Naive thymus-derived CD8-positive, alpha-beta T cell (primary cell): ENCODE measurements around the gene DPPA2. TPM values are rescaled to one million over a fixed set of nuclear protein-coding genes. Genes with fewer than 3 reads are reported as not detected.

ENCODE experiments used
- ATAC-seq, 2 donors: fragments of 150-1000 bp; cut with Tn5 transposase in 1 of 2; sonication (Bioruptor Pico), chemical (Tn5 transposase) in 1 of 2; 1 replicate in 1 of 2; 2 replicates in 1 of 2; pipeline ENCODE4 v1.10.0; 2021; ENCODE audit warnings: mild to moderate bottlenecking in 2 of 2, moderate library complexity in 2 of 2
- POLR2A ChIA-PET: fragments of 350-600 bp; sonication (Branson Sonifier 250); formaldehyde crosslinking; loops from one replicate; lab custom pipeline; 2021; ENCODE audit warnings: antibody characterized with exemption; lab: Charles Lee
- DNase-seq, 10 donors: peaks; one replicate each; pipeline versions ENCODE4 v3.0.0 to v3.0.0-alpha.2; 2020 to 2022
- H3K27ac Mint-ChIP-seq, 10 donors: one replicate each; pipeline ENCODE4 v1.8.0; 2020 to 2022; ENCODE audit warnings: mild to moderate bottlenecking in 10 of 10, mixed read lengths in 10 of 10, moderate library complexity in 4 of 10, inconsistent platforms in 1 of 10
- H3K27me3 Mint-ChIP-seq, 5 donors: one replicate each; pipeline ENCODE4 v1.8.0; 2021 to 2022; ENCODE audit warnings: mixed read lengths in 5 of 5
- H3K36me3 Mint-ChIP-seq, 3 donors: one replicate each; pipeline ENCODE4 v1.8.0; 2020 to 2022; ENCODE audit warnings: mixed read lengths in 3 of 3, mild to moderate bottlenecking in 2 of 3, inconsistent platforms in 1 of 3
- H3K4me1 Mint-ChIP-seq, 4 donors: one replicate each; pipeline ENCODE4 v1.8.0; 2021 to 2022; ENCODE audit warnings: mixed read lengths in 4 of 4
- H3K4me3 Mint-ChIP-seq, 10 donors: one replicate each; pipeline ENCODE4 v1.8.0; 2020 to 2022; ENCODE audit warnings: mild to moderate bottlenecking in 10 of 10, mixed read lengths in 10 of 10, moderate library complexity in 6 of 10, inconsistent platforms in 1 of 10
- H3K9me3 Mint-ChIP-seq, 9 donors: one replicate each; pipeline ENCODE4 v1.8.0; 2020 to 2022; ENCODE audit warnings: mixed read lengths in 9 of 9, mild to moderate bottlenecking in 3 of 9, inconsistent platforms in 1 of 9, moderate library complexity in 1 of 9
- polyA plus RNA-seq, 3 donors: library from polyadenylated mRNA; unstranded; fragments of 300-500 nt; fragmentation: Illumina TruSeq; gene quantifications; one replicate each; pipeline ENCODE4 v1.2.3, GENCODE V29; 2021
- total RNA-seq, 8 experiments: library from RNA in 2 of 8; stranded (reverse) in 2 of 8; gene quantifications; one replicate each; pipeline ENCODE4 v1.2.3 and lab custom pipeline; 2021 to 2026

Gene DPPA2
- total and polyA plus RNA-seq, 5 experiments from 2014 or later = not detected

DNA sequence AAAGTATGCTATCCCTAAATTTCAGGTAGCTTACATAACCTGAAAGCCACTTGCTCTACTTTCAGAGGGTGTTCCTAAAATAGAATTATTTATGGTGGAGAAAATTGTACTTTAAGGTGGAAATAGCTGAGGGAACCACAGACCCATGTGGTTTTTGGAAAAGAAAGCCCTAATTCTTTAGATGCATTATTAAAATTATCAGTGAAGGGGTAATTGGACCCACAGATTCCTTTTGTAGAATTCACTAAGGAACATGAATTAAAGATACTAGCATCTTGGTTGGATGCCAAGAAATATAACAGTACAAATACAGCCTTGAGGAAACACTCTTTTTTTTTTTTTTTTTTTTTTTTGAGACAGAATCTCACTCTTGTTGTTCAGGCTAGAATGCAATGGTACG, 37.8 kb downstream of the DPPA2 start:
- DNase-seq = no peak
- H3K4me1 Mint-ChIP-seq = peaks cover 0 to 3% (median 1%) of the 10 kb centered on the region in 4 donors
- H3K9me3 Mint-ChIP-seq = no peaks in the 10 kb centered on the region
- H3K27ac Mint-ChIP-seq = no peak overlapping the region
- POLR2A ChIA-PET = no interaction called here
- H3K36me3 Mint-ChIP-seq = no peaks in the 10 kb centered on the region
- peaks cover 0 to 5% (median 4%) of the 10 kb centered on the region in 5 donors for H3K27me3 Mint-ChIP-seq
- no peak overlapping the region for H3K4me3 Mint-ChIP-seq
- ATAC-seq = no peak

DNA sequence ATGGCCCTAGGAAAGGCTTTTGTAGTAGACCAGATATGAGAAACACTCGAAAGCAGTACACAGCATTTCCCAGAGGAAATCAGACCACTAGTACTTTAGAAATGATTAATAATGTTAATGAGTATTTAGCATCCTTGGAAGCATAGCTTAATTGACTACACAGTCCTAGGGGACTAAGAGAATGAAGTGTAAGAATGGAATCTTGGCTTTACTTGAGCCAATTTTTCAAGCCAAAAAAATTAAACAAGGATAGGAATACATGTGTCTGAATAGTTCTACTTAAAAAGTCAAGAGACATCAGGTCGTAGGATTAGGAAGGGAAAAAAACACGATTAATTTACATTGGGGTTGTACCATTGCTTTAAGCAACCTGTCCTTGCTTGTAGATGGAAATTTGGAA, 38.2 kb downstream of the DPPA2 start:
- no peaks in the 10 kb centered on the region for H3K36me3 Mint-ChIP-seq
- ATAC-seq (no peak), DNase-seq (no peak)
- POLR2A ChIA-PET = no interaction called here
- peaks cover 0 to 5% (median 4%) of the 10 kb centered on the region in 5 donors for H3K27me3 Mint-ChIP-seq
- H3K4me3 Mint-ChIP-seq = no peak overlapping the region
- H3K4me1 Mint-ChIP-seq = peaks cover 0 to 3% (median 1%) of the 10 kb centered on the region in 4 donors
- H3K9me3 Mint-ChIP-seq = no peaks in the 10 kb centered on the region
- H3K27ac Mint-ChIP-seq = no peak overlapping the region

DNA sequence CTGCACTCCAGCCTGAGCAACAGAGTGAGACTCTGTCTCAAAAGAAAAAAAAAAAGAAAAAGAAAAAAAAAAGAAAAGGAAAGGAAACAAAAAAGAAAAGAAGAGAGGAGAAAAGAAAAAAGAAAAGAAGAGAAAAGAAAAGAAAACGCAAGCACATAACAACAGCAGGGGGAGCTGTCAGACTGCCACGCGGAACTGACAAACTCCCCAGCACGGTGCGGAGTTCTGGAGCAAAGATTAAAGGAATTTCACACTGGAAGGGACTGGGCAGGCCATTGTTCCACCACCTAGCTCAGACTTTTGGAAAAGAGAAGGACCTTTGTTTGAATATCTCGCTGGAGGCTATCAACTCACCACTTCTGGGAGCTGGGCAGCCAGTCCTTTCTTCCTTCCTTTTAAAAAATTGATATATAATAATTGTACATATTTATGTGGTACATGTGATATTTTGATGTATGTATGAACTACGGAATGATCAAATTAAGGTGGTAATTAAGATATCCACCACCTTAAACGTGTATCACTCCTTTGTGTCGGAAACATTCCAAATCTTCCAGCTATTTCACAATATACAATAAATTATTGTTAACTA, 40.5 kb downstream of the DPPA2 start:
- H3K36me3 Mint-ChIP-seq = no peaks in the 10 kb centered on the region
- no peak for ATAC-seq
- peaks cover 0 to 5% (median 4%) of the 10 kb centered on the region in 5 donors for H3K27me3 Mint-ChIP-seq
- no peaks in the 10 kb centered on the region for H3K9me3 Mint-ChIP-seq
- H3K4me3 Mint-ChIP-seq = no peak overlapping the region
- DNase-seq = no peak
- peaks cover 0 to 3% (median 1%) of the 10 kb centered on the region in 4 donors for H3K4me1 Mint-ChIP-seq
- POLR2A ChIA-PET = no interaction called here
- H3K27ac Mint-ChIP-seq = no peak overlapping the region

DNA sequence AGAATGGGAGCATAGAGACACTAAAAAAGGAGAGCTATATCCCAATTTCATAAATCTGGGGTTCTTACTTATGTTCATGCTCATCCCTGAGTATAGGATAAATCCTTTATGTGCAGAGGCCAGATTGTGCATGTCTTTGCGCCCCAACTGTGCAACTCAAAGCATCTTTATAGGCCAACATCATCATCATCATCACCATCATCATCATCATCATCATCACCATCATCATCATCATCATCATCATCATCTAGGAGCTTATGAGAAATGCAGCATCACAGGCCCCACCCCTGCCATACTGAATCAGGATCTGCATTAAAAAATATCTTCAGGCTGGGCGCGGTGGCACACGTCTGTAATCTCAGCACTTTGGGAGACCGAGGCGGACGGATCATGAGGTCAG, 45.5 kb downstream of the DPPA2 start:
- no peak overlapping the region for H3K4me3 Mint-ChIP-seq
- no peak for DNase-seq
- H3K4me1 Mint-ChIP-seq = peaks cover 0 to 3% (median 1%) of the 10 kb centered on the region in 4 donors
- peaks cover 0 to 4% (median 0%) of the 10 kb centered on the region in 5 donors for H3K27me3 Mint-ChIP-seq
- POLR2A ChIA-PET = no interaction called here
- H3K36me3 Mint-ChIP-seq = no peaks in the 10 kb centered on the region
- ATAC-seq = no peak
- no peak overlapping the region for H3K27ac Mint-ChIP-seq
- H3K9me3 Mint-ChIP-seq = no peaks in the 10 kb centered on the region

DNA sequence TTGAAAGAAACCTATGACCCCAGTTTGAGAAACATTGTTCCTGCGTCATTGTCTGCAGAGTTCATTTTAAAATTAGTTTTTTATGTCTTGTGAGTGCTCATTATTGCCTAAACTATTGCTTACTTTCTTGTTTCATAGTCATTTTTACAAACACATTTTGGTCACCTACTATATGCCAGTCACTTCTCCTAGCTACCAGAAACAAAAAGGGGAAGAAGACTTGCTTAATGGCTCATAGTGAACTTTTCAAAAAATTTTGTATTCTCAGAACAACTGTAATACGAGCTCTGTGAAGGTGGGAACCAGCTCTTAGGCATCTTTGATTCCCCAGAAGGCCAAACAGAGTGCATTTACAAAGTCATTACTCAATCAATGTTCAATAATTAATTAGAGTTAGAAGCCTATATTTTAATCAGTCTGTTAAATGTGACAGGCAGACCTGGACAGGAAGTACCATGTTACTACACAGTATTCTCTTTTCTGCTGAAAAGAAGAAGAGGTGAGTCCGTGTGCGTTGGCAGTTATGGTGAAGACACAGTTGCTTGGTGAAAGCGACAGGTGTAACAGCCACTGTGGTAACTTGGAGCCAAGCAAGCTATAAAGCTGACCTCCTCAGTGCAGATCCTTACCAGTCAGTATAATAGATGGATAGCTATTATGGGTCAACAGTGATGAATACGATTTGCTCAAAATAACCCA, 46.6 kb downstream of the DPPA2 start:
- no peaks in the 10 kb centered on the region for H3K36me3 Mint-ChIP-seq
- no peak overlapping the region for H3K4me3 Mint-ChIP-seq
- POLR2A ChIA-PET = no interaction called here
- H3K27ac Mint-ChIP-seq = no peak overlapping the region
- no peak for ATAC-seq
- no peaks in the 10 kb centered on the region for H3K9me3 Mint-ChIP-seq
- peaks cover 0 to 4% (median 0%) of the 10 kb centered on the region in 5 donors for H3K27me3 Mint-ChIP-seq
- H3K4me1 Mint-ChIP-seq = peaks cover 0 to under 1% (median 0%) of the 10 kb centered on the region in 4 donors
- DNase-seq = no peak

DNA sequence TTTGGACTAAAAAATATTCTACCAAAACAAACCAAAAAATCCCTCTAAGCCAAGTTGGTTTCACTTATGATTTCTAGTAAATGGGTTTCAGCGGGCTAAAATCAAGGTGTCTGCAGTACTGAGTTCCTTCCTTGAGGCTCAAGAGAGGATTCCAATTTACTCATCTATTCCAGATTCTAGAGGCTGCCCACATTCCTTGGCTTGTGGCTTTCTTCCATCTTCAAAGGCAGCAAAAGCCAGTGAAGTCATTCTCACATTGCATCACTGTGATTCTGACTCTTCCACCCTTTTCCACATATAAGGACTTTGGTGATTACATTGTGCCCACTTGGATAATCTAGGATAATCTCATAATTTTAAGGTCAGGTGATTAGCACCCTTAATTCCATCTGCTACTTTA, 48.1 kb downstream of the DPPA2 start:
- POLR2A ChIA-PET = no interaction called here
- Mint-ChIP-seq H3K9me3 (no peaks in the 10 kb centered on the region), H3K4me1 (no peaks in the 10 kb centered on the region), H3K4me3 (no peak overlapping the region), H3K27me3 (peaks cover 0 to 3% (median 0%) of the 10 kb centered on the region in 5 donors), H3K27ac (no peak overlapping the region), H3K36me3 (no peaks in the 10 kb centered on the region)
- no peak for ATAC-seq
- DNase-seq = no peak

DNA sequence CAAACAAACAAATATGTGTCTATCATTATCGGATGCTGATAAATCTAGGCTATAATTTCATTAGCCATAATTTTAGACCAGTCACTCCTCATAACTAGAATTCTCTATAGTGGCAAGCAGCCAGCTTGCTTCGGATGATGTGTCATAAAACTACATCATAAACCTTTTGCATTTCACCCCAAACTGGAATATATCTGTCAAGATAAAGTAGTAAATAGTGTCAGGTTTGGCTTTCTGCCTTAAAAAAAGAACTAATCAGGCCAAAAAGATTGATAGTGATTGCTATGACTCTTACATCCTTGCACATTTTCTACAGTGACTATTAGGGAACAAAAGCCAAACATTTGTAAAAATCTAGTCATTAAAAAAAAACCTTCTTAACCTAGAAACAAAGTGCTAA, 51.0 kb downstream of the DPPA2 start:
- H3K4me3 Mint-ChIP-seq = no peak overlapping the region
- POLR2A ChIA-PET = interaction anchor here (0.7 kb wide), 1 partner anchor 19 kb away, joined by 3 read pairs; no protein-coding TSS in a partner anchor
- H3K36me3 Mint-ChIP-seq = no peaks in the 10 kb centered on the region

DNA sequence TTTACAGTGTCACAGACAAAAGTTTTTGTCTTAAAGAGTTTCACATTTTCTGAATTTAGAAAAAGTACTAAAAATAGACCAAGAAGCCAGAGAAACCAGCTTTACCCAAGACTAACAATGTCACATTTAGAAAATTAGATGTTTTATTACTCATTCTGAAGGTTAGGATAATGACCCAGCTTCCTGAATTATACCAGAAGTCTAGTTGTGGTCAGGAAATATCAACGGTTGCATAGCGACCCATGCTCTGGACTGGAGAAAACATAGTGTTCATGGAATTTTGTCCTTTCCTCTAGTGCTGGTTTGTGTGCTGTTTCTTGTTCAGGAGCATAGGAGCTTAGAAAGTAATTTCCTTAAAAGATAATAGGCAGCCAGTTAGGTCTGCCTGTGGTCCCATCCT, 59.0 kb downstream of the DPPA2 start:
- ATAC-seq (no peak), DNase-seq (no peak)
- Mint-ChIP-seq H3K4me1 (no peaks in the 10 kb centered on the region), H3K36me3 (no peaks in the 10 kb centered on the region), H3K9me3 (peaks cover 0 to 2% (median 0%) of the 10 kb centered on the region in 9 donors), H3K27me3 (peaks cover 0 to 4% (median 0%) of the 10 kb centered on the region in 5 donors), H3K27ac (no peak overlapping the region), H3K4me3 (no peak overlapping the region)
- POLR2A ChIA-PET = no interaction called here

More for the DNA sequence above, 51.0 kb downstream of the DPPA2 start:
- H3K27ac Mint-ChIP-seq = no peak overlapping the region
- H3K9me3 Mint-ChIP-seq = no peaks in the 10 kb centered on the region
- no peak for DNase-seq
- ATAC-seq = no peak
- H3K4me1 Mint-ChIP-seq = no peaks in the 10 kb centered on the region
- H3K27me3 Mint-ChIP-seq = peaks cover 0 to 3% (median 0%) of the 10 kb centered on the region in 5 donors

DNA sequence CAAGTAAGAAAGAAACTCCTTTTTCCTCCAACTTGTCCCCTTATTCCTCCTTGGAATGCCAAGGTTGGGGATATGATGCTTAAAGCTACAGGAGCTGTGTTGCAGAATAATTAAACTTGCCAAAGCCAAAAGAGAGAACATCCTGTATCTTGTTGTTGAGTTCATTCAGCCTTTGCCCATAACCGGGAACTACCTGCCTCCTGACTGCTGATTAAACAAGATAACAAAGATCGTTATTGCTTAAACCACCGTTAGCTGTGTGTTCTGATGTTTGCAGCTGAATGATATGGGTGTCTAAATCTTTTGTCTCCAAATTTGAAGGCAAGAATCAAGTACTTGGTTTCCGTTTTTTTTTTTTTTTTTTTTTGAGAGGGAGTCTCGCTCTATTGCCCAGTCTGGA, 61.5 kb downstream of the DPPA2 start:
- ATAC-seq = no peak
- peaks cover 0 to 7% (median 0%) of the 10 kb centered on the region in 5 donors for H3K27me3 Mint-ChIP-seq
- H3K27ac Mint-ChIP-seq = no peak overlapping the region
- POLR2A ChIA-PET = no interaction called here
- H3K4me3 Mint-ChIP-seq = no peak overlapping the region
- H3K36me3 Mint-ChIP-seq = no peaks in the 10 kb centered on the region
- H3K9me3 Mint-ChIP-seq = peaks cover 0 to 2% (median 0%) of the 10 kb centered on the region in 9 donors
- no peak for DNase-seq
- H3K4me1 Mint-ChIP-seq = no peaks in the 10 kb centered on the region

DNA sequence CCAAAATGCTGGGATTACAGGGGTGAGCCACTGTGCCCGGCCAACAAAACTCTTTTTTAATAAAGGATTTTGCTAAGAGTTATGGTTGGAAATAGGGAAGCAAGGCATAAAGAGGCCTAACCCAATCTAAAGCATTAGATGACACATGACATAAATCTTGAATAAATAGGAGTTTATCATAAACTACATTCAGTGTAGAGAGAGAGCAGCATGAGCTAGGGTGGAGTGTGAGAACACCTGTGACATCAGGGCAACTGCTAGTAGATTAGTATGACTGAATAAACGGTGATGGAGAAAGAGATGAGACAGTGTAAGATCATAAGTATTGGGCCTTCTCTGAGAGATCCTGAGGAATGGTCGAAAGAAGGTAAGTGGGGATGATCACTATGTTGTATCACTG, 63.7 kb downstream of the DPPA2 start:
- H3K36me3 Mint-ChIP-seq = no peaks in the 10 kb centered on the region
- POLR2A ChIA-PET = no interaction called here
- DNase-seq (no peak), ATAC-seq (no peak)
- H3K4me1 Mint-ChIP-seq = no peaks in the 10 kb centered on the region
- H3K27ac Mint-ChIP-seq = no peak overlapping the region
- H3K27me3 Mint-ChIP-seq = peaks cover 0 to 7% (median 0%) of the 10 kb centered on the region in 5 donors
- H3K4me3 Mint-ChIP-seq = no peak overlapping the region
- H3K9me3 Mint-ChIP-seq = peaks cover 0 to 4% (median 0%) of the 10 kb centered on the region in 9 donors

Other genes with a start within 250 kb of the DPPA2 start
- gene MORC1, start 198.4 kb downstream of the DPPA2 start, total RNA-seq = not detected
- gene MORC1, start 198.4 kb downstream of the DPPA2 start, polyA plus RNA-seq = not detected
- not detected for gene C3orf85, start 179.8 kb downstream of the DPPA2 start, total RNA-seq
- gene C3orf85, start 179.8 kb downstream of the DPPA2 start, polyA plus RNA-seq = not detected
- gene DPPA4, start 21.0 kb upstream of the DPPA2 start, total RNA-seq = 1 to 10 TPM; 2.2 to 6.2 TPM
- 1 to 10 TPM in 1 of 3 donors, under 1 TPM in 2; 0.52 to 2.8 (median 0.97) TPM for gene DPPA4, start 21.0 kb upstream of the DPPA2 start, polyA plus RNA-seq